Breast epithelium (tissue), 3 donors: ENCODE measurements around the gene FADS2.

ENCODE experiments used
- POLR2A ChIP-seq: fragments of 450-650 bp; IDR thresholded peaks from one replicate; pipeline ENCODE4 v1.6.1; 2016; ENCODE audit warnings: antibody characterized with exemption, mild to moderate bottlenecking, moderate library complexity
- POLR2AphosphoS5 ChIP-seq, 3 donors: sonication (generic); formaldehyde crosslinking; IDR thresholded peaks; one replicate each; pipeline ENCODE4 v1.6.1; 2017; ENCODE audit warnings: antibody characterized with exemption in 3 of 3
- TF ChIP-seq, protein P1 (sequence below), 3 donors: fragments of 450-650 bp; IDR thresholded peaks; one replicate each; pipeline ENCODE4 v1.5.1; 2016 to 2017; ENCODE audit warnings: antibody characterized with exemption in 3 of 3, mild to moderate bottlenecking in 3 of 3, moderate library complexity in 3 of 3

DNA sequence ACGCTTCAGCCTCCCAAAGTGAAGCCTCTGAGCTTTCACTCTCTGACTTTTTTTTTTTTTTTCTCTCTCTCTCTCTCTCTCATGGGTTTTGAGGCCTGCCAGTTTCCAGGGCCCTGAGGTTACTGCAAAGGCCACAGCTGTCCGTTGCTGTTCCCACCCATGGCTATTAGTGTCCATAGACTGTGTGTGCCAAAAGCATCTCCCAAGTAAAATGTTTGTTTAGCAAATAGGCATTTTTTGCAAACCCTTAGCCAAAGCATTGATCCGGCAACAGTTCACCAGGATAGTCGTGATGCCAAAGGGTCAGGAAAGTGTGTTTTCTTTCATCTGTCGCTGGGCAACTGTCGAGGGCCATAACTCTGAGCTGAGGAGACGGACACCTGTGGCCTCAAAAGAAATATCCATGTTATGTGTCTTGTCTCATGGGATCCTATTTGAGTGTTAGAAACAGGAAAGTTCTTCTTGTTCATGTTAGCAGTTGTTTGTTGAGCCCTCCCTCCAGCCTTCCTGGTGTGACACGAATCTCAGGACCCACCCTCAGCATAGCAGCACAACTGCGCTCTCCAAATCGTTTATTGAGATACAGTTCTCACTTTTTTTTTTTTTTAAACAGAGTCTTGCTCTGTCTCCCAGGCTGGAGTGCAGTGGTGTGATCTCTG is 18.4 kb downstream of the FADS2 start:
- TF ChIP-seq, protein P1, sequence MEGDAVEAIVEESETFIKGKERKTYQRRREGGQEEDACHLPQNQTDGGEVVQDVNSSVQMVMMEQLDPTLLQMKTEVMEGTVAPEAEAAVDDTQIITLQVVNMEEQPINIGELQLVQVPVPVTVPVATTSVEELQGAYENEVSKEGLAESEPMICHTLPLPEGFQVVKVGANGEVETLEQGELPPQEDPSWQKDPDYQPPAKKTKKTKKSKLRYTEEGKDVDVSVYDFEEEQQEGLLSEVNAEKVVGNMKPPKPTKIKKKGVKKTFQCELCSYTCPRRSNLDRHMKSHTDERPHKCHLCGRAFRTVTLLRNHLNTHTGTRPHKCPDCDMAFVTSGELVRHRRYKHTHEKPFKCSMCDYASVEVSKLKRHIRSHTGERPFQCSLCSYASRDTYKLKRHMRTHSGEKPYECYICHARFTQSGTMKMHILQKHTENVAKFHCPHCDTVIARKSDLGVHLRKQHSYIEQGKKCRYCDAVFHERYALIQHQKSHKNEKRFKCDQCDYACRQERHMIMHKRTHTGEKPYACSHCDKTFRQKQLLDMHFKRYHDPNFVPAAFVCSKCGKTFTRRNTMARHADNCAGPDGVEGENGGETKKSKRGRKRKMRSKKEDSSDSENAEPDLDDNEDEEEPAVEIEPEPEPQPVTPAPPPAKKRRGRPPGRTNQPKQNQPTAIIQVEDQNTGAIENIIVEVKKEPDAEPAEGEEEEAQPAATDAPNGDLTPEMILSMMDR (IDR thresholded peaks at IDR 0.05), result no peak
- no peak for TF ChIP-seq POLR2AphosphoS5 (IDR thresholded peaks at IDR 0.05)
- no peak for TF ChIP-seq POLR2A
